C4-2B (cell line): ENCODE data around the gene ZER1.

ENCODE experiments used
- CTCF ChIP-seq: fragments of 450-650 bp; conservative IDR thresholded peaks from 2 replicates; pipeline ENCODE4 v1.5.1; 2017; ENCODE audit warnings: mild to moderate bottlenecking
- ZFX ChIP-seq: fragments of 450-650 bp; IDR thresholded peaks from 2 replicates; pipeline ENCODE4 v1.6.1; 2017

- no peak for TF ChIP-seq ZFX
- no peak for TF ChIP-seq CTCF
These were observed 85.9 kb downstream of the ZER1 start for GRCh38 chr9:128685636-128686489.
